NCI-H345 treated with DMSO at 0.1 percent for 48 hours (cell line): ENCODE results near the gene KRTAP22-2.

Source experiments
- DNase-seq: peaks from one replicate; lab custom pipeline; 2025; ENCODE audit not compliant: unreplicated experiment; lab: John Stamatoyannopoulos, UW

The KRTAP22-2 gene

DNA sequence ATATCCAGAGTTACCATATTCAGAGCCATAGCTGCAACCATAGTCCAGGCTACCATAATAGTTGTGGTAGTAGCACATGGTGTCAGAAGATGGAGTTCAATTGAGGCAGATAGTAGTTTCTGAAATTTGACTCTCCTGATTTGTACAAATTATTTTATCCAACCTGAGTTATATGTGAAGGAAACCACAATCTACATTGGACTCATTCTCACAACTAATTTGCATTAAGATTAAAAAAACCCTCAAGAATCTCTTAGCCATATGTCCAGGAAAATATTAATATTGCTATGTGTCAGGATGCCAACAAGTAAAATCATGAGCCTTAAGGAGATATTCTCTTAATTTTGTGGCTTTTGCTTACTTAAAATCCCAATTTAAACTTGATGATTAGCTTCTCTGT lies at the start of gene KRTAP22-2:
KRTAP22-2 (minus strand) TSS at position 101 of the 400 bp plus-strand sequence.
- DNase-seq: no peak

- DNase-seq: no peak
Observed at GRCh38 chr21:30638686-30639085, 48.5 kb upstream of the KRTAP22-2 start.

DNA sequence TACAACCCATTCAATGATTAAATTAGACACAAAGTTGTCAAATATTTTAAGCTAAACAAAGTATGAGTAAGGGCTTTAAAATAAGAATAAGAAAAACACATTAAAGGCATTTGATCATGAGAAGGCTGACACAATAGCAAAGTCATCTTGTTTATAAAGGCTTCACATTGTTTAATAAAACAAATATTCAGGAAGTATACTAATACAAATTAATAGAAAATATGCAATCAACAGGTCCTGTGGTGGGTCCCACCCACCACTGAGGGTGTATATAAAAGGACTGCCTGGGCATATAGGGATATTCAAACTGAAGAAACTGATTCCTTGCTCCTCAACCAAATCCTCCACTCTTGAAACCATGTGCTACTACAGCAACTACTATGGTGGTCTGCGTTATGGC lies 44.7 kb upstream of the KRTAP22-2 start, which contains the start of gene KRTAP20-2:
KRTAP20-2 (plus strand) TSS at position 301 of the 400 bp plus-strand sequence; CDS start at position 359, 58 bp downstream.
- DNase-seq: no peak

DNA sequence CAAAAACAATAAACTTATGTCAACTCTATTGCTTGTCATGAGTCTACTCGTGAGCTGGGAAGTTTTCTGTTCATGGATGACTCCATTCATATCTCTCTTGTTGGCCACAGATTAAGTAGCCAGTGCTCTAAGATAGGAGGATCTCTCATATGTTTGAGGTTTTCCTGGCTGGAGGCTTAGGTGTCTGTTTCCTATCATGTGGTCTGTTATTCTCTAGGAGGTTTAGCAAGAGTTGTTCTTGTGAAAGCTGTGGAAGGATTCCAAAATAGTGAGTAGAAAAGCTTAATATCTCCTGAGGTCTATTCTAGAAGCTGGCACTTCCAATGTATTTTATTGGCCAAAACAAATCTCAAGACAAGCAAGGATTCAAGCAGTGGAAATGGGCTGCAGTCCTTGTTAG lies 39.0 kb upstream of the KRTAP22-2 start:
- DNase-seq: no peak

GRCh38 chr21:30628109-30628508 lies 37.9 kb upstream of the KRTAP22-2 start:
- DNase-seq: no peak

DNA sequence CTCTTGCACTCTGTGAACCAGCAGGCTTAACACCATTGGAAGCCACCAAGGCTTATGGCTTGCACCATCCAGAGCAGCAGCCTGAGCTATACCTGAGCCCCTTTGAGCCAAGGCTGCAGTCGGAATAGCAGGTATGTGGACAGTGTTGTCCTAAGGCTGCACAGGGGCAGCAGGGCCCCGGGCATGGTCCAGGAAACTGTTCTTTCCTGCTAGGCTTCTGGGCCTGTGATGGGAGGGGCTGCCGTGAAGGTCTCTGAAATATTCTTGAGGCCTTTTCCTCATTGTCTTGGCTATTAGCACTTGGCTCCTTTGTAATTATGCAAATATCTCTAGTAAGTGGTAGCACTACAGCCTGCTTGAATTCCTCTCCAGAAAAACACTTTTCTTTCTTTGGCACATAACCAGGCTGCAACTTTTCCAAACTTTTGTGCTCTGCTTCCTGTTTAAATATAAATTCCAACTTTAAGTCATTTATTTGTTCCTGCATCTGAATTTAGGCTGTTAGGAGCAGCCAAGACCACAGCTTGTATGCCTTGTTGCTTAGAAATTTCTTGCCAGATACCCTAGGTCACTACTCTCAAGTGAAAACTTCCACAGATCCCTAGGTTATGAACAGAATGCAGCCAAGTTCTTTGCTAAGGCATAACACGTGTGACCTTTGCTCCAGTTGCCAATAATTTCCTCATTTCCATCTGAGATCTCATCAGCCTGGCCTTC lies 35.4 kb upstream of the KRTAP22-2 start:
- no peak for DNase-seq

DNA sequence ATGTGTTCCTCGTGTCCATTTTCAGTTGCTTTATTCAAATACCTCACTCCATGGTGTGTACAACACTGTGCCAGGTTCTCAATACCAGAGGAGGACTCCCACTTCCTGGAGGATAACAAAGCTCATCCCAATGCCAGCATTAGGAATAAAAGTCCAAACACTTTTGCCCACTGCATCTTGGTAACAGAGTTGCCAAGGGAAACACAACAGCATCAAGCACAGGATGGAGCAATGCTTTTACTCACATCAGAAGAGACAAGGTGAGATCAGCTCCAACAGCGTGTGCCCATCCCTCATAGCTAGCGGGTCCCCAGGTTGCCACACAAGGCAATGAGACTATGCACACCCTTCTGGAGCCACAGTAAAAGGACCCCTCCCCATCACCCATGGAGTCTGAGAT lies 33.2 kb upstream of the KRTAP22-2 start:
- no peak for DNase-seq

DNA sequence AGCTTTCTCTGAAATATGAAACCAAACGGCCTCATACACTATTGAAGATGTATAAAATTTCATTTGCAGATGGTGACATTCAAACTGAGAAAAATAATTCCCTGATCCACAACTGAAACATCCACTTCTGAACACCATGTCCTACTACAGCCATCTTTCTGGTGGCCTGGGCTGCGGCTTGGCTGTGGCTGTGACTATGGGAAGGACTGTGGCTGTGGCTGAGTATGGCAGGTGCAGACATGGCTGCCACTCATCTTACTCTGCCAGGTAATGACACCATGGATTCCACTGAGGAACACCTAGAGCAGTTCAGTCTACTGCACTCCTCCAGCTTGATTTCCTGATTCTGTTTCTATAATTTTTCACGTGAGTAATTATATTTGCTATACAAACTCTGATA lies 30.3 kb upstream of the KRTAP22-2 start, which contains the start of gene KRTAP20-4:
KRTAP20-4 (plus strand) TSS at position 106 of the 400 bp plus-strand sequence.
- DNase-seq: no peak

- no peak for DNase-seq
Observed at GRCh38 chr21:30620080-30620479, 29.9 kb upstream of the KRTAP22-2 start.

DNA sequence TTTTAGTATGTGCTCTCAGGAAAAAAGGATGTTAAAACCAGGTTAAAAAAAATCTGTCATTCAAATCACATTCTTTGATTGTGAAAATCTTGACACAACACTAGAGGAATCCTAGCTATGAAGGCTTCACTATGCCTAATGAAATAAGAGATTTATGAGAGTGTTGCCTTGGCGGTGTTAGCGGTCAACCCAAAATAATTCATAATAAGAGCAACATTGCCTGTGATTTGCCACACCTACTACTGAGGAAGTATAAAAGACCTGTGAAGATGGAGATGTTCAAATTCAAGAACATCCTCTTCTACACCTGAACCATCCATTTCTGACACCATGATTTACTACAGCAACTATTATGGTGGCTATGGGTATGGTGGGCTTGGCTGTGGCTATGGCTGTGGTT lies 25.9 kb upstream of the KRTAP22-2 start, which contains the start of gene KRTAP20-1:
KRTAP20-1 (plus strand) TSS at position 301 of the 400 bp plus-strand sequence; CDS start at position 331, 30 bp downstream.
- DNase-seq: no peak

- DNase-seq: no peak
Observed at GRCh38 chr21:30615199-30615598, 25.0 kb upstream of the KRTAP22-2 start.

GRCh38 chr21:30613836-30614235 lies 23.6 kb upstream of the KRTAP22-2 start, which contains the start of gene KRTAP6-1:
Gene KRTAP6-1, minus strand, starts transcription at chr21:30613930. Its CDS starts 26 bp downstream, at chr21:30613904.
- no peak for DNase-seq

- no peak for DNase-seq
Observed at GRCh38 chr21:30612132-30612531, 21.9 kb upstream of the KRTAP22-2 start.

GRCh38 chr21:30605968-30606367 lies 15.8 kb upstream of the KRTAP22-2 start:
- no peak for DNase-seq

GRCh38 chr21:30600787-30601186 lies 10.6 kb upstream of the KRTAP22-2 start, which contains the start of gene KRTAP22-1:
Gene KRTAP22-1, plus strand, starts transcription at chr21:30601087.
- DNase-seq: no peak

DNA sequence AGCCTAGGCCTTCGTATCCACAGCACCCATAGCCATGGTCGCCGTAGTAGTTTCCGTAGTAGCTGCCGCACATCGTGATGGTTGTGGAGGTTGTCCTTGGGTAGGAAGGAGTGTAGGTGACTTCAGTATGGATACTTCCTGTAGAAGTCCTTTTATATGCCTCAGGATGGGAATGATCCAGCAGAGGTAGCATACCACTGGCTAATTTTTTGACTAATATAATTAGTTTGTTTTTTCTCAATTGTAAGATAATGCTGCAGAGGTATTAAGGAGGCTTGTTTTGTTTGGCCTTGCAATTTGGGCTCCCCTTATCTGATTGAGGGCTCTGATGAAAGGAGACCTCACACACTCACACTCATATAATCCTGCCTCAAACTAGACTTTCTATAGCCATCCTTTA lies 8.6 kb upstream of the KRTAP22-2 start, which contains the start of gene KRTAP6-2:
KRTAP6-2 (minus strand) TSS at position 101 of the 400 bp plus-strand sequence; CDS start at position 73, 28 bp downstream.
- no peak for DNase-seq

GRCh38 chr21:30592140-30592539 lies 1.9 kb upstream of the KRTAP22-2 start, which contains the start of gene KRTAP6-3:
Gene KRTAP6-3, plus strand, starts transcription at chr21:30592440. Its CDS starts 6 bp downstream, at chr21:30592446.
- DNase-seq: no peak

DNA sequence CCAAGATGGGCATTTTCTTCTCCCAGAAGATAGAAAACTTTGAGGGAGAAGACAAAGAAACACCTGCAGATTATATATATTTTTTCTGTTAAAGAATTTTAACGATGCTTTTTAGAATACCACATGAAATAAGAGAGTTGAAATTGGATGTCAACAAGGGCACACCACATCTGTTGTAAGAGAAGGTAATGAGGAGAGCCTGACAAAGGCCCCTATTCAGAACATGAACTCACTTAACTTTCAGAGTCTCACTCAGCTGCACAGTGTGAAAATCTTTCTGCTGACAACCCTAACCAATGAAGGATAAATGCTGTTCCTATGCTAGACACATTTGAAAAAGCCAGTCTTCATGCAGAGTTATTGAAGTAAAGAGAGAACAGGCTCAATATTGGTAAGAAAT lies 7.3 kb downstream of the KRTAP22-2 start:
- no peak for DNase-seq

GRCh38 chr21:30580132-30580531 lies 10.1 kb downstream of the KRTAP22-2 start:
- DNase-seq: no peak

DNA sequence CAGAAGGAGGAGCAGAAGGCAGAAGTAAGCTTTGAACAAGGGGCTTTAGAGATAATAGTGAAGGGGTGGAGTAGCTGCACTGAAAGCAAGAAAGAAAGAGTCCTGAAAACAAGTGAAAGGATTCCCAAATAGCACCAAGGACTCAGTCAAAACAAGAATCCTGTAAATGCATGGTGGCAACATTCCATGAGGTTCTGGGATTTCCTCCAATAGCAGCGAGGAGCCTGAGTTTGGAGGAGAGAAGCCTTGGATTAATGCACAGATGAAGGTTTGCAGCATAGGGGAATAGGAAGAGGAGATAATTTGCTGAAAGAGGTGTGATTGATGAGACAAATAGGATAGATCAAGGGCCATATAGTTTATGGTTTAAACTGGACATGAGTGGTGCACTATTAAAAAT lies 10.9 kb downstream of the KRTAP22-2 start:
- DNase-seq: no peak

GRCh38 chr21:30577766-30578165 lies 12.4 kb downstream of the KRTAP22-2 start:
- DNase-seq: no peak

DNA sequence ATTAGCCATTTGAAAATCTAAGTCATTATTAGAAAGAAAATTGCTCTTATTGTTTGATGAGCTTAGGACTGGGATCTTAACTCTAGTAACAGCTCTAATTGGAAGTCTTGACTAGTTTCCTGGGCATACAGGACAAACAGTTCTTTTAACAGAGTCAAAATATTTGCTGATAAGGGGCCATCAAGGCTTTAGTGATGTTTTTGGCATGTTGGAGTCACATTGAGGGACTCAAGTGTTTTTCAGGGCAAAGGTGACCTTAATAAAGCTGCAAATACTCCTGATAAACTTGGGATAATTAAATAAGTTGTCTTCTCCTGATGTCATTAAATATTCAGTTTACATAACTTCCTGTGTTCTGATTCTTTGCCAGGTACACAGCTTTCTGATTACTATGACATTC lies 22.6 kb downstream of the KRTAP22-2 start:
- DNase-seq: no peak
